Measurements from ENCODE around the gene ABI3BP. TPM values are rescaled to one million over a fixed set of nuclear protein-coding genes. Genes with fewer than 3 reads are reported as not detected.

ABI3BP gene
- total and polyA plus RNA-seq, 4 donors, result 1.9 to 4.2 (median 2.4) TPM

- TF ChIP-seq SP1 (IDR thresholded peaks at IDR 0.05) (peak; percentile 69), EGR1 (IDR thresholded peaks at IDR 0.05; ENCODE audit: low read depth in 2 of 2) (no peak), RXRA (IDR thresholded peaks at IDR 0.05) (peak; percentile 11 to 48), GABPA (IDR thresholded peaks at IDR 0.05 in 1 of 2, conservative IDR thresholded peaks at IDR 0.05 in 1 of 2) (peak; percentile 88 to 97), RAD21 (IDR thresholded peaks at IDR 0.05) (peak in 1 of 2 donors; percentile 36), ATF3 (IDR thresholded peaks at IDR 0.05) (no peak), CTCF (IDR thresholded peaks at IDR 0.05; ENCODE audit: low read depth, low read length, missing input control) (no peak)
Measured at GRCh38 chr3:100708989-100709841, 284.0 kb downstream of the ABI3BP start, which contains the start of gene TFG (continued).

GRCh38 chr3:100708644-100708988 lies 284.6 kb downstream of the ABI3BP start:
- Histone ChIP-seq H3K4me3 (ENCODE audit: low read depth in 1 of 3, low read length in 3 of 3) (peak overlapping the region; percentile 15 to 58 (median 44)), H3K27ac (ENCODE audit: low read depth in 1 of 2, low read length in 2 of 2) (peak overlapping the region; percentile 89 to 92), H3K9ac (ENCODE audit: low read depth in 1 of 2, low read length in 2 of 2) (peak overlapping the region; percentile 18 to 78), H3K4me1 (ENCODE audit: control insufficient read depth in 4 of 4, insufficient read depth in 4 of 4, low read length in 3 of 4) (peaks cover 3 to 23% (median 8%) of the 10 kb centered on the region in 4 donors), H3K27me3 (ENCODE audit: control insufficient read depth in 4 of 4, insufficient read depth in 4 of 4, low read length in 3 of 4) (no peaks in the 10 kb centered on the region), H3K9me3 (ENCODE audit: control insufficient read depth in 4 of 4, low read length in 3 of 4) (no peaks in the 10 kb centered on the region), H3K36me3 (ENCODE audit: control insufficient read depth in 4 of 4, insufficient read depth in 3 of 4, low read depth in 1 of 4, low read length in 3 of 4) (peaks cover 0 to 3% (median 1%) of the 10 kb centered on the region in 4 donors)
- 91% methylated on average over 3 of the region's 3 CpGs for WGBS
- DNase-seq (ENCODE audit: low spot score), result no peak
- no peak for TF ChIP-seq RXRA (IDR thresholded peaks at IDR 0.05)
- TF ChIP-seq REST (IDR thresholded peaks at IDR 0.05), result no peak
- no peak for TF ChIP-seq ZBTB33 (IDR thresholded peaks at IDR 0.05)
- no peak for TF ChIP-seq FOXA1 (IDR thresholded peaks at IDR 0.05)
- TF ChIP-seq JUND (IDR thresholded peaks at IDR 0.05), result no peak
- TF ChIP-seq HNF4A (conservative IDR thresholded peaks at IDR 0.05), result no peak
- TF ChIP-seq CTCF (IDR thresholded peaks at IDR 0.05; ENCODE audit: low read depth, low read length, missing input control), result no peak
- TF ChIP-seq NR2F2 (IDR thresholded peaks at IDR 0.05), result no peak
- TF ChIP-seq RAD21 (IDR thresholded peaks at IDR 0.05), result no peak
- no peak for TF ChIP-seq YY1 (IDR thresholded peaks at IDR 0.05)
